Amniotic stem cell (primary cell): Measurements from ENCODE around the gene KCNMA1.

Experiments
- DNase-seq: peaks from one replicate; lab custom pipeline; 2025; lab: John Stamatoyannopoulos, UW

The KCNMA1 gene

GRCh38 chr10:77631241-77631640 lies 6.4 kb downstream of the KCNMA1 start:
- no peak for DNase-seq

GRCh38 chr10:77630507-77630848 lies 7.1 kb downstream of the KCNMA1 start:
- DNase-seq: no peak

GRCh38 chr10:77629775-77630506 lies 7.7 kb downstream of the KCNMA1 start:
- DNase-seq: no peak

GRCh38 chr10:77628906-77629730 lies 8.5 kb downstream of the KCNMA1 start:
- no peak for DNase-seq

- no peak for DNase-seq
Measured at GRCh38 chr10:77626266-77626935, 11.2 kb downstream of the KCNMA1 start.

- no peak for DNase-seq
Measured at GRCh38 chr10:77625379-77625778, 12.2 kb downstream of the KCNMA1 start.

- no peak for DNase-seq
Measured at GRCh38 chr10:77622889-77623291, 14.7 kb downstream of the KCNMA1 start.

- DNase-seq: no peak
Measured at GRCh38 chr10:77620731-77621130, 16.9 kb downstream of the KCNMA1 start.

- no peak for DNase-seq
Measured at GRCh38 chr10:77619964-77620703, 17.5 kb downstream of the KCNMA1 start.

- no peak for DNase-seq
Measured at GRCh38 chr10:77618117-77618516, 19.5 kb downstream of the KCNMA1 start.

GRCh38 chr10:77616766-77617165 lies 20.8 kb downstream of the KCNMA1 start:
- DNase-seq: no peak

- no peak for DNase-seq
Measured at GRCh38 chr10:77614778-77615625, 22.6 kb downstream of the KCNMA1 start.

- DNase-seq: no peak
Measured at GRCh38 chr10:77613476-77614130, 24.0 kb downstream of the KCNMA1 start.

GRCh38 chr10:77611670-77612069 lies 25.9 kb downstream of the KCNMA1 start:
- no peak for DNase-seq

GRCh38 chr10:77611221-77611620 lies 26.4 kb downstream of the KCNMA1 start:
- no peak for DNase-seq

GRCh38 chr10:77609781-77610272 lies 27.8 kb downstream of the KCNMA1 start:
- no peak for DNase-seq

GRCh38 chr10:77608281-77608680 lies 29.3 kb downstream of the KCNMA1 start:
- no peak for DNase-seq

GRCh38 chr10:77606751-77607150 lies 30.9 kb downstream of the KCNMA1 start:
- DNase-seq: no peak

- DNase-seq: no peak
Measured at GRCh38 chr10:77605466-77605865, 32.1 kb downstream of the KCNMA1 start.

GRCh38 chr10:77604941-77605351 lies 32.7 kb downstream of the KCNMA1 start:
- no peak for DNase-seq

- DNase-seq: no peak
Measured at GRCh38 chr10:77604063-77604462, 33.5 kb downstream of the KCNMA1 start.
